K562 (cell line): ENCODE data around the gene ALDH7A1. TPM values are rescaled to one million over a fixed set of nuclear protein-coding genes. Genes with fewer than 3 reads are reported as not detected.

Experiments used
- ATAC-seq: fragments of 200-7000 bp; cut with Tn5 transposase; 3 replicates; pipeline ENCODE4 v1.9.1; 2020; ENCODE audit warnings: moderate library complexity
- BruUV-seq: library from RNA; stranded (reverse); fragments of 400-500 nt; replicated peaks from 2 replicates; lab custom pipeline; 2021; lab: Mats Ljungman, UMichigan
- CTCF ChIA-PET: fragments of 300-600 bp; formaldehyde crosslinking; extraction: SDS; loops from one replicate; lab custom pipeline; 2021; ENCODE audit warnings: low intra/inter-chr PET ratio; lab: Yijun Ruan, JAX
- POLR2A ChIA-PET: fragments of 300-600, 350-650 bp; sonication (Branson Sonifier 250); formaldehyde crosslinking; extraction: SDS; loops from one replicate; lab custom pipeline; 2021; ENCODE audit warnings: antibody characterized with exemption, inconsistent platforms; lab: Yijun Ruan, JAX
- DNase-seq, 4 experiments: peaks; one replicate each; pipeline versions ENCODE4 v3.0.0 to v3.0.0-alpha.2; 2011 to 2018; ENCODE audit warnings: low spot score in 3 of 4, mixed read lengths in 3 of 4; ENCODE audit errors: extremely low read depth in 1 of 4
- FAIRE-seq: peaks from 2 replicates; lab custom pipeline; 2011; peaks lifted over from hg19 to GRCh38; lab: Jason Lieb, UNC
- H2AFZ ChIP-seq: 2 replicates; pipeline ENCODE4 v1.6.0; 2011; ENCODE audit warnings: low read depth, low read length, control low read depth, inconsistent platforms
- H3K27ac ChIP-seq: fragments of 200-600 bp; 3 replicates; pipeline ENCODE4 v1.8.0; 2011; ENCODE audit warnings: low read depth, mild to moderate bottlenecking, control low read depth, inconsistent platforms, low read length, moderate library complexity, mixed read lengths; ENCODE audit errors: extremely low read depth
- H3K27me3 ChIP-seq, 2 experiments: fragments of 300-600 bp in 1 of 2; 2 replicates in 1 of 2; 3 replicates in 1 of 2; pipeline versions ENCODE4 v1.6.0 to v1.8.0; 2011; ENCODE audit warnings: inconsistent platforms in 2 of 2, low read length in 2 of 2, mild to moderate bottlenecking in 1 of 2, mixed read lengths in 1 of 2, moderate library complexity in 1 of 2; ENCODE audit not compliant: control insufficient read depth in 2 of 2, insufficient read depth in 2 of 2
- H3K36me3 ChIP-seq: fragments of 300-600 bp; 3 replicates; pipeline ENCODE4 v1.8.0; 2011; ENCODE audit warnings: mild to moderate bottlenecking, low read length, inconsistent platforms; ENCODE audit not compliant: control insufficient read depth, insufficient read depth
- H3K4me1 ChIP-seq, 2 experiments: fragments of 200-600 bp in 1 of 2; replicated peaks in 1 of 2; 2 replicates in 1 of 2; 3 replicates in 1 of 2; pipeline versions ENCODE4 v1.5.1 to v1.8.0; 2011; ENCODE audit warnings: inconsistent platforms in 2 of 2, low read length in 2 of 2, mild to moderate bottlenecking in 1 of 2, mixed read lengths in 1 of 2, moderate library complexity in 1 of 2; ENCODE audit not compliant: control insufficient read depth in 2 of 2, insufficient read depth in 2 of 2
- H3K4me2 ChIP-seq: 2 replicates; pipeline ENCODE4 v1.6.1; 2011; ENCODE audit warnings: low read length, control low read depth, inconsistent platforms, mixed read lengths; ENCODE audit not compliant: insufficient read depth
- H3K4me3 ChIP-seq: fragments of 200-600 bp; sonication (generic), shearing (Covaris generic); 2 replicates; pipeline ENCODE4 v1.5.1; 2016; ENCODE audit warnings: control low read depth, inconsistent platforms
- H3K79me2 ChIP-seq: fragments of 200-600 bp; 3 replicates; pipeline ENCODE4 v1.8.0; 2011; ENCODE audit warnings: low read length, inconsistent platforms; ENCODE audit not compliant: control insufficient read depth, insufficient read depth
- H3K9ac ChIP-seq, 2 experiments: 2 replicates each; pipeline versions ENCODE4 v1.6.0 to v1.6.1; 2011; ENCODE audit warnings: low read depth in 2 of 2, low read length in 2 of 2, control low read depth in 1 of 2, inconsistent platforms in 1 of 2, mild to moderate bottlenecking in 1 of 2, mixed read lengths in 1 of 2; ENCODE audit not compliant: insufficient read depth in 1 of 2
- H3K9me1 ChIP-seq: one replicate; pipeline ENCODE4 v1.6.0; 2011; ENCODE audit warnings: inconsistent platforms, mild to moderate bottlenecking, low read length, moderate library complexity; ENCODE audit not compliant: control insufficient read depth, insufficient read depth
- H3K9me3 ChIP-seq: replicated peaks from 2 replicates; pipeline ENCODE4 v1.5.1; 2011; ENCODE audit warnings: low read depth, low read length, inconsistent platforms; ENCODE audit not compliant: control insufficient read depth, insufficient read depth
- H4K20me1 ChIP-seq: replicated peaks from 2 replicates; pipeline ENCODE4 v1.6.1; 2011; ENCODE audit warnings: low read length, inconsistent platforms, mixed read lengths; ENCODE audit not compliant: control insufficient read depth, insufficient read depth
- BCL6 ChIP-seq: fragments of 250-450 bp; sonication (Bioruptor Pico); IDR thresholded peaks from 2 replicates; pipeline ENCODE4 v1.4.0; 2020
- TAF1 ChIP-seq: IDR thresholded peaks from 2 replicates; pipeline ENCODE4 v1.6.1; 2011; ENCODE audit warnings: mild to moderate bottlenecking, low read length, moderate library complexity; ENCODE audit not compliant: insufficient read depth, control insufficient read depth, severe bottlenecking; ENCODE audit errors: extremely low read depth
- TEAD1 ChIP-seq, 2 experiments: fragments of 450-650 bp in 1 of 2; sonication (generic) in 1 of 2; formaldehyde crosslinking; IDR thresholded peaks; 2 replicates each; pipeline versions ENCODE4 v1.4.0 to v1.8.0; 2020 to 2022; ENCODE audit warnings: mild to moderate bottlenecking in 2 of 2, missing genetic modification reagents in 1 of 2
- THRAP3 ChIP-seq: fragments of 450-650 bp; IDR thresholded peaks from 2 replicates; pipeline ENCODE4 v1.6.1; 2016; ENCODE audit warnings: mild to moderate bottlenecking, inconsistent platforms, borderline replicate concordance
- ZBTB40 ChIP-seq, 2 experiments: fragments of 450-650 bp in 1 of 2; sonication (generic) in 1 of 2; formaldehyde crosslinking in 1 of 2; IDR thresholded peaks; 2 replicates each; pipeline versions ENCODE4 v1.7.1 to v1.9.0; 2016 to 2022; ENCODE audit warnings: inconsistent platforms in 1 of 2, mild to moderate bottlenecking in 1 of 2, missing genetic modification reagents in 1 of 2
- ZNF212 ChIP-seq: fragments of 450-650 bp; formaldehyde crosslinking; IDR thresholded peaks from 2 replicates; pipeline ENCODE4 v1.4.0; 2020; ENCODE audit warnings: mild to moderate bottlenecking
- ZNF224 ChIP-seq: sonication (generic); formaldehyde crosslinking; IDR thresholded peaks from 2 replicates; pipeline ENCODE4 v1.8.0; 2022; ENCODE audit warnings: mild to moderate bottlenecking, missing genetic modification reagents
- ZNF551 ChIP-seq: fragments of 250-450 bp; sonication (Bioruptor Pico); IDR thresholded peaks from 2 replicates; pipeline ENCODE4 v1.5.0; 2021; ENCODE audit warnings: mild to moderate bottlenecking, moderate library complexity
- WGBS: fragments of 100-300 bp; shearing (Covaris generic); methylation state at CpG from one replicate; pipeline ENCODE4 v1.1.6; 2016; ENCODE audit warnings: low coverage, mixed read lengths; ENCODE audit not compliant: insufficient coverage; ENCODE audit errors: missing lambda C conversion rate; 5-methylcytosine and 5-hydroxymethylcytosine counted together
- in situ Hi-C: fragments of 300-500 bp; cut with MboI; formaldehyde crosslinking; loops from 4 replicates; pipeline ENCODE4 v1.15.0; 2018; ENCODE audit warnings: inconsistent platforms, mixed read lengths
- intact Hi-C: fragments of 100-400 bp; cut with micrococcal nuclease; formaldehyde crosslinking; loops from 2 replicates; pipeline ENCODE4 v1.14.2; 2022
- polyA plus RNA-seq, 8 experiments: library from polyadenylated mRNA; depleted of rRNA in 4 of 8; stranded (reverse) in 5 of 8; unstranded in 3 of 8; fragments of >200 nt; fragmentation: Nextera tagmentation in 2 of 8; fragmentation: Illumina TruSeq in 1 of 8; extraction: Ambion mirVana in 2 of 8; extraction: Trizol in 1 of 8; gene quantifications; 2 replicates each; pipeline versions ENCODE4 v1.2.1 to v1.2.3, GENCODE V29; 2011 to 2014; ENCODE audit warnings: inconsistent platforms in 1 of 8, missing spikeins in 1 of 8
- total RNA-seq, 7 experiments: library from RNA; depleted of rRNA in 6 of 7; stranded (reverse); fragments of >200 nt in 6 of 7; fragmentation: Illumina TruSeq in 2 of 7; extraction: Trizol in 2 of 7; gene quantifications; 2 replicates each; pipeline versions ENCODE4 v1.2.1 to v1.2.3, GENCODE V29; 2011 to 2021; ENCODE audit warnings: low replicate concordance in 1 of 7

Gene ALDH7A1
- total and polyA plus RNA-seq, 9 of the 15 experiments (the other 6 are each of a cell fraction or from before 2014, with no cell fraction given): 0.04 to 0.49 TPM; not detected in 7

- no peak overlapping the region for H3K4me3 ChIP-seq
- no peak overlapping the region for H3K9ac ChIP-seq
- H2AFZ ChIP-seq: no peak overlapping the region
- peaks cover 73% of the 10 kb centered on the region; the same call in 2 of the 3 replicates for H3K36me3 ChIP-seq
- H3K27me3 ChIP-seq: no peaks in the 10 kb centered on the region
- H3K27ac ChIP-seq: no peak overlapping the region
- intact Hi-C loops: no loop called here
- H3K4me1 ChIP-seq: no peaks in the 10 kb centered on the region
- WGBS: 59% methylated on average over 4 of the region's 4 CpGs
- ChIA-PET CTCF (interaction anchor here (0.6 kb wide), 1 partner anchor 1105 kb away, joined by 5 read pairs; no protein-coding TSS in a partner anchor), POLR2A (interaction anchor here (0.7 kb wide), 1 partner anchor 613 kb away, joined by 4 read pairs; no protein-coding TSS in a partner anchor)
- TF ChIP-seq TEAD1 (CRISPR knock-in tag; IDR thresholded peaks at IDR 0.05): no peak
- TF ChIP-seq ZNF551 (CRISPR knock-in tag): no peak
- no peak for TF ChIP-seq BCL6 (CRISPR knock-in tag)
- no peak for TF ChIP-seq ZNF224 (CRISPR knock-in tag)
- no peak for TF ChIP-seq ZNF212
- TF ChIP-seq ZBTB40 (IDR thresholded peaks at IDR 0.05): no peak
- no peak for TF ChIP-seq ZBTB40 (CRISPR knock-in tag; IDR thresholded peaks at IDR 0.05)
- no peak for TF ChIP-seq TAF1
- TF ChIP-seq THRAP3: no peak
- no peak for FAIRE-seq
- no peaks in the 10 kb centered on the region for H3K9me3 ChIP-seq
- no peak overlapping the region for H3K4me2 ChIP-seq
- DNase-seq: no peak
- H3K9me1 ChIP-seq: no peaks in the 10 kb centered on the region
- ATAC-seq: no peak
- no TSS peak for BruUV-seq
- no peaks in the 10 kb centered on the region for H4K20me1 ChIP-seq
- in situ Hi-C loops: no loop called here
- peaks cover 25% of the 10 kb centered on the region for H3K79me2 ChIP-seq
Observed at GRCh38 chr5:126615286-126615685, 20.3 kb upstream of the ALDH7A1 start.
